ENCODE measurements around the gene MAGEB18.

MAGEB18 gene

GRCh38 chrX:26138274-26138673, at the start of gene MAGEB18:
Gene MAGEB18 (plus strand): TSS chrX:26138343. CDS start chrX:26138986, 643 bp downstream.
- DNase-seq: no peak

- no peak for DNase-seq
Measured at GRCh38 chrX:26100421-26100920, 37.7 kb upstream of the MAGEB18 start.

GRCh38 chrX:26109142-26109541, 29.0 kb upstream of the MAGEB18 start:
- no peak for DNase-seq

- DNase-seq: no peak
Measured at GRCh38 chrX:26146024-26146423, 7.9 kb downstream of the MAGEB18 start.

- no peak for DNase-seq
Measured at GRCh38 chrX:26160301-26160700, 22.2 kb downstream of the MAGEB18 start, which contains the start of gene MAGEB6B. Gene MAGEB6B (plus strand): TSS chrX:26160601. CDS start chrX:26160601, 0 bp downstream.
